SH-SY5Y (cell line): ENCODE results near the gene RSAD2.

Source experiments
- GATA2 ChIP-seq: IDR thresholded peaks from 2 replicates; pipeline ENCODE4 v1.6.1; 2011; ENCODE audit warnings: mild to moderate bottlenecking, low read depth, low read length
- GATA3 ChIP-seq: IDR thresholded peaks from 2 replicates; pipeline ENCODE4 v1.6.1; 2011; ENCODE audit warnings: low read depth, mild to moderate bottlenecking, low read length, moderate library complexity

The RSAD2 gene

GRCh38 chr2:6924924-6925409 lies 47.4 kb downstream of the RSAD2 start:
- TF ChIP-seq GATA3 (no peak), GATA2 (peak; percentile 41; the same call in 1 of the 2 replicates)

GRCh38 chr2:6926071-6926732 lies 48.6 kb downstream of the RSAD2 start:
- TF ChIP-seq GATA3: no peak
- TF ChIP-seq GATA2: no peak

- TF ChIP-seq GATA3: no peak
- TF ChIP-seq GATA2: peak; percentile 85
These were observed 49.6 kb downstream of the RSAD2 start for GRCh38 chr2:6927186-6927585.

GRCh38 chr2:6927753-6928152 lies 50.2 kb downstream of the RSAD2 start:
- no peak for TF ChIP-seq GATA2
- TF ChIP-seq GATA3: no peak

GRCh38 chr2:6928452-6928851 lies 50.9 kb downstream of the RSAD2 start:
- no peak for TF ChIP-seq GATA2
- TF ChIP-seq GATA3: no peak

GRCh38 chr2:6929196-6929819 lies 51.7 kb downstream of the RSAD2 start:
- TF ChIP-seq GATA2 (no peak), GATA3 (no peak)

- TF ChIP-seq GATA2 (no peak), GATA3 (no peak)
These were observed 53.5 kb downstream of the RSAD2 start for GRCh38 chr2:6930923-6931647.

GRCh38 chr2:6931753-6932152 lies 54.2 kb downstream of the RSAD2 start:
- TF ChIP-seq GATA2: no peak

- TF ChIP-seq GATA2 (no peak), GATA3 (no peak)
These were observed 54.6 kb downstream of the RSAD2 start for GRCh38 chr2:6932206-6932605.

- TF ChIP-seq GATA2 (no peak), GATA3 (no peak)
These were observed 55.3 kb downstream of the RSAD2 start for GRCh38 chr2:6932828-6933227.

- no peak for TF ChIP-seq GATA2
- no peak for TF ChIP-seq GATA3
These were observed 56.3 kb downstream of the RSAD2 start for GRCh38 chr2:6933911-6934310.

GRCh38 chr2:6934345-6934744 lies 56.8 kb downstream of the RSAD2 start:
- TF ChIP-seq GATA2: no peak
- no peak for TF ChIP-seq GATA3

- TF ChIP-seq GATA2: no peak
These were observed 57.4 kb downstream of the RSAD2 start for GRCh38 chr2:6934758-6935651.

GRCh38 chr2:6937157-6937556 lies 59.6 kb downstream of the RSAD2 start:
- TF ChIP-seq GATA2 (no peak), GATA3 (no peak)
